ENCODE measurements around the gene NHSL2. TPM values are rescaled to one million over a fixed set of nuclear protein-coding genes. Genes with fewer than 3 reads are reported as not detected.
"Not testable (repeated sequence)": the region's sequence is repeated elsewhere in the genome, so short reads cannot be mapped to it uniquely, and the experiment has no call there.

The NHSL2 gene
- total RNA-seq, 4 donors from 2014 or later, result 7.6 to 30.8 (median 9.1) TPM

- no peak overlapping the region for H3K27ac ChIP-seq
- no peaks in the 10 kb centered on the region for H3K27me3 ChIP-seq
- no peaks in the 10 kb centered on the region for H3K4me1 ChIP-seq
- DNase-seq, result no peak
- no peaks in the 10 kb centered on the region for H3K36me3 ChIP-seq
- intact Hi-C loops (cut with DNase I; ENCODE audit: low total_unique reads), result no loop called here
- TF ChIP-seq CTCF (IDR thresholded peaks at IDR 0.05) (no peak), POLR2A (IDR thresholded peaks at IDR 0.05) (no peak)
- no peak overlapping the region for H3K4me3 ChIP-seq
- no peaks in the 10 kb centered on the region for H3K9me3 ChIP-seq
Measured at GRCh38 chrX:72158773-72159172, 248.1 kb downstream of the NHSL2 start.

DNA sequence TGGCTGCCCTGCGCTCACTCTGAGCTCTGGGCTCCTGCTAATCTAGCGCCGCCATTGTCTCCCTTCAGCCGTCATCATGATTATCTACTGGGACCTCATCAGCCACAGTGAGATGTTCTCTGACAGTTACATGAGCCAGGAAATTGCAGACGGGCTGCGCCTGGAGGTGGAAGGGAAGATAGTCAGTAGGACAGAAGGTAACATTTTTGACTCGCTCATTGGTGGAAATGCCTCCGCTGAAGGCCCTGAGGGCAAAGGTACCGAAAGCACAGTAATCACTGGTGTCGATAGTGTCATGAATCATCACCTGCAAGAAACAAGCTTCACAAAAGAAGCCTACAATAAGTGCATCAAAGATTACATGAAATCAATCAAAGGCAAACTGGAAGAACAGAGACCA lies 249.1 kb downstream of the NHSL2 start:
- Histone ChIP-seq H3K4me1 (no peaks in the 10 kb centered on the region), H3K4me3 (no peak overlapping the region)

GRCh38 chrX:72165551-72165950 lies 254.9 kb downstream of the NHSL2 start:
- H3K4me1 ChIP-seq, result no peaks in the 10 kb centered on the region
- intact Hi-C loops (cut with DNase I; ENCODE audit: low total_unique reads), result no loop called here
- no peaks in the 10 kb centered on the region for H3K27me3 ChIP-seq
- H3K4me3 ChIP-seq, result no peak overlapping the region
- no peak overlapping the region for H3K27ac ChIP-seq
- no peak for TF ChIP-seq POLR2A (IDR thresholded peaks at IDR 0.05)
- no peak for TF ChIP-seq CTCF (IDR thresholded peaks at IDR 0.05)
- H3K36me3 ChIP-seq, result no peaks in the 10 kb centered on the region
- H3K9me3 ChIP-seq, result no peaks in the 10 kb centered on the region
- no peak for DNase-seq

More for the DNA sequence above, 249.1 kb downstream of the NHSL2 start:
- no peak overlapping the region for H3K27ac ChIP-seq
- no peak for DNase-seq
- no peaks in the 10 kb centered on the region for H3K27me3 ChIP-seq
- H3K9me3 ChIP-seq, result no peaks in the 10 kb centered on the region
- intact Hi-C loops (cut with DNase I; ENCODE audit: low total_unique reads), result no loop called here
- H3K36me3 ChIP-seq, result no peaks in the 10 kb centered on the region
- TF ChIP-seq POLR2A (IDR thresholded peaks at IDR 0.05) (no peak), CTCF (IDR thresholded peaks at IDR 0.05) (no peak)

DNA sequence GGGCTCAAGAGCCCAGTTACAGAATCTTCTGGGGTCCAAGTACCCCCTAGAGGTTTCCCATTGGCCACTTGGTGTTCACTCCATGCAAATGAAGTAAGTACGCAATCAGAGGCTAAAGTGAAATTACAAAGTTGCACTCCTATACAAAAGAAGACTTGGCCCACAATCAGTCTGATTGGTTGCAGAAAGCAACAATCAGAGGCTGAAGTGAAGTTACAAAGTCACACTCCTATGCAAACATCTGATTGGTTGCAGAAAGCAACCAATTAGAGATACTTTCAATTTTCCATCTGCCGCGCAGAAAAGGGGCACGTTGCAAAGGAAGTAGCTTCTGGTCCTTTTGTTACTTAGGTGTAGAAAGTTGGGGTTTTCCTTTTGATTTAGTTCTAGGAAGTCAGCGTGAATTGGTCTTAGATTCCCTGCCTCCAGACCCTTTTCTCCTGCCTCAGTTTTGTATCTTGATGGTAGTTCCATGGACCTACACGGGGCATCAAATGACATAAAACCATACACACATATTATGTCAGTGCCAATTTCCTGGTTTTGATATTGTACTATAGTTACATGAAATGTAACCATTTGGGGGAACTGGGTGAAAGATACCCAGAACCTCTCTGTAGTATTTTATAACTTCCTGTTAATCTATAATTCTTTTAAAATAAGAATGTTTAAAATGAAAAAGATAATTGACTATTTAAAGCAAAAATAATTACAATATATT lies 258.5 kb downstream of the NHSL2 start:
- intact Hi-C loops (cut with DNase I; ENCODE audit: low total_unique reads), result no loop called here
- H3K4me3 ChIP-seq, result no peak overlapping the region
- TF ChIP-seq CTCF (IDR thresholded peaks at IDR 0.05), result no peak
- no peak for TF ChIP-seq POLR2A (IDR thresholded peaks at IDR 0.05)

DNA sequence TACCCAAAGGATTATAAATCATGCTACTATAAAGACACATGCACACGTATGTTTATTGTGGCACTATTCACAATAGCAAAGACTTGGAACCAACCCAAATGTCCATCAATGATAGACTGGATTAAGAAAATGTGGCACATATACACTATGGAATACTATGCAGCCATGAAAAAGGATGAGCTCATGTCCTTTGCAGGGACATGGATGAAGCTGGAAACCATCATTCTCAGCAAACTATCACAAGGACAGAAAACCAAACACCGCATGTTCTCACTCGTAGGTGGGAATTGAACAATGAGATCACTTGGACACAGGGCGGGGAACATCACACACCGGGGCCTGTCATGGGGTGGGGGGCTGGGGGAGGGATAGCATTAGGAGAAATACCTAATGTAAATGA lies 265.6 kb downstream of the NHSL2 start:
- H3K27ac ChIP-seq; H3K4me3 ChIP-seq; DNase-seq; H3K36me3 ChIP-seq; H3K4me1 ChIP-seq; intact Hi-C loops (cut with DNase I; ENCODE audit: low total_unique reads); H3K27me3 ChIP-seq; H3K9me3 ChIP-seq: not testable (repeated sequence)

More for the DNA sequence above, 258.5 kb downstream of the NHSL2 start:
- DNase-seq, result no peak
- Histone ChIP-seq H3K27me3 (no peaks in the 10 kb centered on the region), H3K4me1 (no peaks in the 10 kb centered on the region), H3K27ac (no peak overlapping the region), H3K36me3 (no peaks in the 10 kb centered on the region), H3K9me3 (no peaks in the 10 kb centered on the region)

Measured in uterus (tissue), 4 donors.